ENCODE results near the gene ADAMTS13.

GRCh38 chr9:133437753-133438531 is 15.8 kb downstream of the ADAMTS13 start:
- TF ChIP-seq RAD21 (conservative IDR thresholded peaks at IDR 0.05): no peak
- TF ChIP-seq TAF1 (IDR thresholded peaks at IDR 0.05; ENCODE audit: low read depth): no peak
- TF ChIP-seq CTCF (IDR thresholded peaks at IDR 0.05; ENCODE audit: poor library complexity, severe bottlenecking): no peak
- no peak for TF ChIP-seq SMC3 (conservative IDR thresholded peaks at IDR 0.05; ENCODE audit: poor library complexity)
- no peak for TF ChIP-seq EZH2 (IDR thresholded peaks at IDR 0.05; ENCODE audit: borderline replicate concordance, insufficient read depth, low read length, poor library complexity, severe bottlenecking)
- TF ChIP-seq EP300 (conservative IDR thresholded peaks at IDR 0.05; ENCODE audit: poor library complexity, severe bottlenecking): no peak
- no peak for TF ChIP-seq MXI1 (conservative IDR thresholded peaks at IDR 0.05; ENCODE audit: poor library complexity, severe bottlenecking)
